ENCODE results near the gene TMPRSS3. TPM values are rescaled to one million over a fixed set of nuclear protein-coding genes. Genes with fewer than 3 reads are reported as not detected.

TMPRSS3 gene
- total and polyA plus RNA-seq, 9 of the 15 experiments (the other 6 are each of a cell fraction or from before 2014, with no cell fraction given), result 0.07 TPM; not detected in 8

- TF ChIP-seq TSHZ1 (CRISPR knock-in tag; IDR thresholded peaks at IDR 0.05), result no peak
- no peak for TF ChIP-seq RNF219 (CRISPR knock-in tag; IDR thresholded peaks at IDR 0.05)
- peak; percentile 68 for TF ChIP-seq SMC3 (conservative IDR thresholded peaks at IDR 0.05; ENCODE audit: insufficient read depth, low read depth, low read length)
- TF ChIP-seq BCOR (IDR thresholded peaks at IDR 0.05), result peak; percentile 74
- TF ChIP-seq KHSRP (IDR thresholded peaks at IDR 0.05), result no peak
- 0 out of 2 replicates have a peak, but pooled peaks have one; percentile 25 for TF ChIP-seq FOXJ3 (CRISPR knock-in tag; IDR thresholded peaks at IDR 0.05)
- TF ChIP-seq PRPF4 (IDR thresholded peaks at IDR 0.05; ENCODE audit: insufficient read depth, low read depth, low read length, poor library complexity, severe bottlenecking), result no peak
- peak; percentile 61 to 77 (median 63); a peak in 5 of 6 replicates for TF ChIP-seq CTCF (IDR thresholded peaks at IDR 0.05 in 2 of 3, conservative IDR thresholded peaks at IDR 0.05 in 1 of 3; ENCODE audit: insufficient read depth in 2 of 3, low read depth in 1 of 3, low read length in 3 of 3)
- TF ChIP-seq ZNF449 (CRISPR knock-in tag; IDR thresholded peaks at IDR 0.05), result no peak
These were observed 35.5 kb downstream of the TMPRSS3 start (continued) for GRCh38 chr21:42360317-42360716.
